NCI-H1694 (cell line): Measurements from ENCODE around the gene RNU6-9.
A peak's percentile ranks its signal among the peaks of the same experiment; 100 is the strongest.
"Not testable (repeated sequence)": the region's sequence is repeated elsewhere in the genome, so short reads cannot be mapped to it uniquely, and the experiment has no call there.

Experiments
- DNase-seq: peaks from one replicate; lab custom pipeline; 2025; lab: John Stamatoyannopoulos, UW

Gene RNU6-9

GRCh38 chr19:861756-862580 lies 31.3 kb upstream of the RNU6-9 start:
- DNase-seq, result no peak

- DNase-seq, result no peak
Observed at GRCh38 chr19:862581-863314, 30.5 kb upstream of the RNU6-9 start.

- no peak for DNase-seq
Observed at GRCh38 chr19:863315-863620, 30.0 kb upstream of the RNU6-9 start.

GRCh38 chr19:866769-867300 lies 26.4 kb upstream of the RNU6-9 start:
- DNase-seq, result no peak

- no peak for DNase-seq
Observed at GRCh38 chr19:867301-867793, 25.9 kb upstream of the RNU6-9 start.

- DNase-seq, result no peak
Observed at GRCh38 chr19:867855-868457, 25.3 kb upstream of the RNU6-9 start.

GRCh38 chr19:868458-869244 lies 24.6 kb upstream of the RNU6-9 start:
- DNase-seq, result no peak

GRCh38 chr19:869245-870177 lies 23.8 kb upstream of the RNU6-9 start:
- DNase-seq, result no peak

- no peak for DNase-seq
Observed at GRCh38 chr19:870314-870713, 23.0 kb upstream of the RNU6-9 start.

GRCh38 chr19:870963-871401 lies 22.3 kb upstream of the RNU6-9 start:
- peak; percentile 54 for DNase-seq

GRCh38 chr19:871446-872265 lies 21.6 kb upstream of the RNU6-9 start:
- no peak for DNase-seq

GRCh38 chr19:872266-872951 lies 20.9 kb upstream of the RNU6-9 start:
- no peak for DNase-seq

- no peak for DNase-seq
Observed at GRCh38 chr19:873084-873483, 20.2 kb upstream of the RNU6-9 start.

- no peak for DNase-seq
Observed at GRCh38 chr19:873561-874041, 19.7 kb upstream of the RNU6-9 start.

- no peak for DNase-seq
Observed at GRCh38 chr19:875265-875879, 17.9 kb upstream of the RNU6-9 start.

GRCh38 chr19:876089-876488 lies 17.2 kb upstream of the RNU6-9 start:
- DNase-seq, result no peak

- no peak for DNase-seq
Observed at GRCh38 chr19:876780-877314, 16.4 kb upstream of the RNU6-9 start.

- not testable (repeated sequence) for DNase-seq
Observed at GRCh38 chr19:877992-878660, 15.2 kb upstream of the RNU6-9 start.
